DMS53 (cell line): ENCODE measurements around the gene TMEM156.

Experiments used
- DNase-seq: peaks from one replicate; lab custom pipeline; 2025; lab: John Stamatoyannopoulos, UW

TMEM156 gene

DNA sequence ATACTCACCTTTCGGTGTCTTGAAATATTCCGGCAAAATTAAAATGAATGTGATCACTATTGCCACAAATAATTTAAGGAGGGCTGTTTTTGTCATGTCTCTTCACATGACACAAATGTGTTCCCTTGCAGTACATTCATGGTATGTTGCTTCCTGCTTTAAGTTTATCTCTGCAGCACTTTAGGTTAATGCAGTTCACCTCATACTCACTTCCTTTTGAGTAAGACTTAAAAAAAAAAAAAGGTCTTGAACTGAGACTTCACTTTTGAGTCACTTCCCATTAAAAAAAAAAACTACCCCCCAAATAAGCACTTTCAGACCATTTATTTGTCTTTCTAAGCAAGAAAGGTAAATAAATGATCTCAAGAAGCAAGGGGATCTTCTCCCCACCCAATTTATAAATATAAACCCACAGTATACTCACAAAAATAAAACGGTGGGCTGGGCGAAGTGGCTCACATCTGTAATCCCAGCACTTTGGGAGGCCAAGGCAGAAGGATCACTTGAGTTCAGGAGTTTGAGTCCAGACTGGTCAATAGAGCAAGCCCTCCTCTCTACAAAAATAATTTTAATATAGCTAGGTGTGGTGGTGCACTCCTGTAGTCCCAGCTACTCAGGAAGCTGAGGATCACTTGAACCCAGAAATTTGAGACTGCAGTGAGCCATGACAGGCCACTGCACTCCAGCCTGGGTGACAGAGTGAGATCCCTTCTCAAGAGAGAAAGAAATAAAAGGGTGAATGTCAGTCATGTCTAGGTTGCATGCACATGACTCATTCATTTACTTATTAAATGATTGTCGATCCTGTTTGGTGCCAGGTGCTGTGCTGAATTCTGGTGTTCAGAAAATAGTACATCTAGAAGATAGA is at the start of gene TMEM156:
Gene TMEM156, minus strand, starts transcription at position 192 of the 868 bp plus-strand sequence. Its CDS starts 96 bp downstream, at position 96.
- peak; percentile 96 for DNase-seq

- DNase-seq: no peak
Measured at GRCh38 chr4:39078829-39079228, 46.6 kb upstream of the TMEM156 start.

- DNase-seq: no peak
Measured at GRCh38 chr4:39068907-39069306, 36.7 kb upstream of the TMEM156 start.

DNA sequence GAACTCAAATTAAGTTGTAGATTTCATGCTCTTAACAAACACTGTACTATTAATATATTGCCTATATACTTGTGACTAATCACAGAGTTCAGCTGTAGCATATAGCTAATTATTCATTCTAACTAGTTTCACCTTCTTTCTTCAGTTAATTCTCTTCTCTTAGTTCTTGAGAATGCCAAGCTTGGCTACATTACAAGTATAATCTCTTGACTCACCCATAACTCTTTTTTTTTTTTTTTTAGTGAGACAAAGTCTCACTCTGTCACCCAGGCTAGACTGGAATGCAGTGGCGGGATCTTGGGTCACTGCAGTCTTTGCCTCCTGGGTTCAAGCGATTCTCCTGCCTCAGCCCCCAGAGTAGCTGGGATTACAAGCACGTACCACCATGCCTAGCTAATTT is 35.2 kb upstream of the TMEM156 start:
- DNase-seq: no peak

- DNase-seq: no peak
Measured at GRCh38 chr4:39067031-39067430, 34.8 kb upstream of the TMEM156 start.

DNA sequence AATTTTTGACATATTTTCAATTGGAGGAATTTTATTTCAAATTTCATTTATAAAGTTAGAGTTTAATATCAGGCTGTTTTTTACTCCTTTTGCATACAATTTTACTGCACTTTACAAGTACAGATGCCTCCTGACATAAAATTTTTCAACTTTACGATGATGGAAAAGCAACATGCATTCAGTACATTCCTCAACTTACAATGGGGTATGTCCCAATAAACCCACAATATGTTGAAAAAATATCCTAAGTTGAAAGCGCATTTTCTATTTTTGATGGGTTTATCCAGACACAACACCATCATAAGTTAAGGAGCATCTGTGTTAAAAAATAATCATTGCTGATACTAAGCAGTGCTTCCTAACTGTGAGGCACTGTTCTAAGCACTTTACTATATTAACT is 34.2 kb upstream of the TMEM156 start:
- DNase-seq: no peak

GRCh38 chr4:39063430-39063829 is 31.2 kb upstream of the TMEM156 start:
- no peak for DNase-seq

DNA sequence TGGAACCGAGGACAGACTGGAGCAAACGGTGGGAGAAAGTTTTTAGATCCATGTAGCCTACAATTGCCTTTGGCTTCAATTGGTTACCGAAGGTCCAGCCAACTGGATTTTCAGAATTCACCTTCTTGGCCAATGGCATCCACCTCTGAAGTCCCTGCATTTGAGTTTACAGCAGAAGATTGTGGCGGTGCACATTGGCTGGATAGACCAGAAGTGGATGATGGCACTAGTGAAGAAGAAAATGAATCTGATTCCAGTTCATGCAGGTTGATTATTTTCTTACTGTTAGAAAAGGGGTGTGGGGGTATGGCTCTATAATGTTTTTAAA is 30.5 kb upstream of the TMEM156 start:
- DNase-seq: no peak

DNA sequence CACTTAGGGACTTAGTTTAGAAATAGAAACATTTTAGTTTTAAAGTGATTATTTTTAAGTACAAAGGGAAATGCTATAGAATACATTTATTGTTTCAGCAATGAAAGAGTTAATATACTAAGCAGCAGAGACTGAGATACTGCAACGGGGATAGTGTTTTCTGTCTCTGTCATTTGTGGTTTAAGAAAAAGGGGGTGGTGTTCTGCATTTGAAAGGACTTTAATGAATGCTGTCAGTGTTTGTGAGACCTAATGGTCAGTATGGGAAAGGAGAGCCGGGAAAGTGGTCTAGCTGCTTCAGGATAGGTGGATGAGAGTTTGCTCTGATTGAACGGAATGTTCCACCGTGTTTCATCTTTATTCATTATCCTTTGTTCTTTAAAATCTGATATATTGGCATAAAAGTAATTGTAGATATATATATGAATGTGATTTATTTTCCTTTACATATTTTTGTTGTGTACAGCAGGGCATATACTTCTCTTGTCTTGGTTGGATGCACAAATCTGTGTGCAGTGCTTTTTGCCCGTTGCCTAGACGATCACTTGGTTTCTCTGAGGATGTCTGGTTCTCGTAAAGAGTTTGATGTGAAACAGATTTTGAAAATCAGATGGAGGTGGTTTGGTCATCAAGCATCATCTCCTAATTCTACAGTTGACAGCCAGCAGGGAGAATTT is 30.0 kb upstream of the TMEM156 start, which contains the start of gene KLHL5:
Gene KLHL5, plus strand, starts transcription at position 139 of the 676 bp plus-strand sequence. Its CDS starts 421 bp downstream, at position 560.
- DNase-seq: no peak

DNA sequence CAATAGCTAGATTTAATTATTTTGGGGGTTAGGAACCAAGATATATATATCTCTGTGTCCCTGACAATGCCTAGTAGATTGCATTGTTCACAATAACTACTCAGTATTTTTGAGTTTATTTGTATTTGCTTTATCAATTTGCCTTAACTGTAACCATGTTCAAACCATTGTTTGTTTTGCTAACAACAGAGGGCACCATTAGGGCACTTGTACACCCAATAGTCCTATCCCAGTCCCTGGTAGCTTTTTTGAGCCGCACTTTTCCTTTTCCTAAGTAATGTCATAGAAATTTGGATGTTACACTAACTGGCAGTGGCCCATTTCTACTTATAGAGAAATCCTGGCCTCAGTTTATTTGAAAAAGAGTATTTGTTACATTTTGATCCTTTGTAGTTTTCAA is 29.2 kb upstream of the TMEM156 start:
- peak; percentile 26 for DNase-seq

- DNase-seq: no peak
Measured at GRCh38 chr4:39056023-39056422, 23.8 kb upstream of the TMEM156 start.

GRCh38 chr4:39054497-39054896 is 22.3 kb upstream of the TMEM156 start:
- DNase-seq: peak; percentile 28

DNA sequence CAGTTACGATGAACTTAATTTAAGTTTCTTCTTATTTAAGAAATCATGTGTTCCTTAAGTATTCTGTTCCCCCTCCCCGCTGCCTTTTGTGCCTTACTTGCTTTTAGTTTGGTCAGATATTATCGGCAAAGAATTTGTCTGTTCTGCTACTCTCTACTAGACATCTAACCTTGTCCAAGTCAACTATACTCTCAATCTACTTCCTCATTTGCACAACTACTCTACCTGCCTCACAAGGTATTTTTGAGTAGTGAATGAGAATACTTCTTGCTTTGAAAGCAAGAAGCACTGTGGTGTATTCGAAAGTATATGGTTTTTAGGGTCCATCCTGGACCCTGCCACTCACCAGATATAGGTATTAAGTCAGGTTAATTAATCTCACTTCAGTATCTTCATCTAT is 21.8 kb upstream of the TMEM156 start:
- peak; percentile 13 for DNase-seq

- DNase-seq: no peak
Measured at GRCh38 chr4:39051492-39051891, 19.3 kb upstream of the TMEM156 start.

DNA sequence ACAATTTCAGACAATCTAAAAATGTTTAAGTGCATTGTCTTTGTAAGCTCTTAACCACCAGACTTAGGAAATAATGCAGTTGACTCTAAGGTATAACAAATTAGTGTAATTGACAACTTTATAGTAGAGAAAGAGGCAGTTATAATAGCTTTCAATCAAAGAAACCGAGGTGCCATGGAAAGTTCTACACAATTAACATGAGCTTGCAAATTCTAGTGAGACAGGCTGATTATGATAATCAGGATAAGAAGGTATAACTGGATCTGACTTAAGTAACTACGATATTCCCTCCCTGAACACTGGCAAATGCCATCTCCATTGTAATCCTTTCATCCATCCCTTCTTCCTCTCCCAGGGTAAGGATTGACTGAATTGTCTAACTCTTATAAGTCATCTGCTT is 18.4 kb upstream of the TMEM156 start:
- DNase-seq: no peak

- no peak for DNase-seq
Measured at GRCh38 chr4:39048311-39048710, 16.1 kb upstream of the TMEM156 start.

DNA sequence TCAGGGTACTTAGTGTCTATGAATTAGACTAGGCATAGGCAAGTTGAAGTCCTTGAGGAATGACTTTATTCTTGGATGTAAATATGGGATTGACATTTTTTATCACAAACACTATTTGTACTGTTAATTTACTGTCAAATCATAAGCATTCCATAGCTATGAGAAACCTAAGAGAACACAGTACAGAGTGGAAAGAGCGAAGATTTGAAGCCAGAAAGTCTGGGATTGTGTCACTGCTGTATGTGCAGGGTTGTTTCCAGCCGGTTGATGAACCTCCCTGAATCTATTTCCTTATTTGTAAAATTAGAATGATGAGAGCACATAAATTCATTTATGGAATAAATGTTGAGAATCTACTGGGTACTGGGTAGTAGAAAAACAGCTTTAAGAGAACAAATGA is 15.5 kb upstream of the TMEM156 start:
- no peak for DNase-seq

DNA sequence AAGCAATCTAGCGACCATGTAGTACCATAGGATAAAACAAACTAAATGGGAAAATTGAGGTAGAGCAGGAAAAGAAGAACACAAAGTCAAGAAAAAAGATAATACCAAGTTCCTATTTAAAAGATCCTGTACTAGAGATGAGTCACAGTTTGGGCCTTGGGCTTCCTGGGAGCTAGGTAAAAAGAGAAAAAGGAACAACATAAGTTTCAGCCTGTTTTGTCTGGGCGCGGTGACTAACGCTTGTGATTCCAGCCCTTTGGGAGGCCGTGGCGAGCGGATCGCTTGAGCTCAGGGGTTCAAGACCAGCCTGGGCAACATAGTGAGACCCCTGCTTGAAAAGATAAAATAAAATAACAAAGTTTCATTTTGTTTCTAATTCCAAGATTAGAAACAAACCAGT is 14.0 kb upstream of the TMEM156 start:
- DNase-seq: peak; percentile 22

DNA sequence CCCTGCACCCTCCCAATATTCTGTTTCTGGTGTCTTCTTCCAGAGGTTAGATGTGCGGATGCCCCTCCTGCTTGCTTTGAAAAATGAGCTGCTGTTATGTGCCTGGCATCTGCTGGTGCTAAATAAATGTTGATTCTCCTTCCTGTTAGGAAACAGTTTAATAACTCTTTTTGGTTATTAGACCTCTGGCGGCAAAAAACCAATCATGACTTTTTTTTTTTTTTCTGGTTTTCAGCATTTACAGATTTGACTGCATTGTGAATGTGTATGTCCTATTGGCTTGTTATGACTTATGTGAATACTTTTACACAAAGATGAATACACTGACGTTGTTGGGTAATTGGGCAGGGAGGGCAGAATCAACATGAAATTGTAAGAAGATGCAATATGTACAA is 13.6 kb upstream of the TMEM156 start:
- DNase-seq: peak; percentile 43

DNA sequence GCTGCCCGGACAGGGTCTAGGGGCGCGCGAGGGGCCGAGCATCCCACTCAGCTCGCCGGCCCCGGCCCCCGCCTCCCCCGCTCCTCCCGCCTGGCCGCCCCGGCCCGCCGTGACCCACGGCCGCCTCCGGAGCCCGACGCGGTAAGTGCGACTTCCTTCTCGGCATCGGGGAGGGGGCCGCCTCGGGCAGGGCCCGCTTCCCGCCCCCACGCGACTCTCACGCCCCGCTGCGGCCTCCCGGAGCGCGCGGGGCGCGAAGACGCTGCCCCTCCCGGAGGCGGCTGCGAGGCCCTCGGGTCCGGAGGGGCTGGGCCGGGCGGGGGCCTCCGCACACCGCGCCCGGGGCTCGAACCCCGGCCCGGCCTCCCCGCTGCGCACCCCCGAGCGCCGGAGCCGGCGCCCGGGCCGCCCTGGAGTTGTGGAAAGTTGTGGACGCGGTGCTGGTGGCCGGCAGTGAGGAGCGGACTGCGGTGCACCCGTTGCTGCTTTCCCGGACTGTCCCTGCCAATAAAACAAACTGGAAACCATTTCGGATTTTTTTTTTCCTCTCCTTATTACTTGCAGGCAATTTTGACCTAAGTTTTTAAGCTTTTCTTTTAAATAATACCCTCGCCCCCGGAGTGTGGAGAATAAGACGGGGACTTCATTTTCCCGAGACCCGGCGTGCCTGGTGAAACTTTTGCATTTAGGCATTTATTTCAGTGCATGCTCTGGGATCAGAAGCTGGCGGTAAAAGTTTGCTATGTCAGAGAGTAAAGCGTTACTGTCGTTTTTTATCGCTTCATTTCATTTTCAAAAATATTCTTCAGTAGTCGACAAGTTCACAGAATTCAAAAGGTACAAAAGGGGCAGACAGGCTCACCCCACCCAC is 13.0 kb upstream of the TMEM156 start:
- DNase-seq: peak; percentile 76

- peak; percentile 94 for DNase-seq
Measured at GRCh38 chr4:39044364-39044955, 12.3 kb upstream of the TMEM156 start.

- peak; percentile 46 for DNase-seq
Measured at GRCh38 chr4:39043861-39044363, 11.7 kb upstream of the TMEM156 start.
